Suppressor macrophage (primary cell): ENCODE results near the gene SFTPA2.
"Not testable (repeated sequence)": the region's sequence is repeated elsewhere in the genome, so short reads cannot be mapped to it uniquely, and the experiment has no call there.

Experiments
- DNase-seq, 4 experiments: peaks; one replicate each; pipeline ENCODE4 v3.0.0-alpha.2; 2020 to 2022
- total RNA-seq, 17 experiments: gene quantifications; one replicate each; lab custom pipeline; 2026; ENCODE audit warnings: mixed read lengths in 6 of 17, inconsistent platforms in 3 of 17; lab: John Stamatoyannopoulos, UW

The SFTPA2 gene
- 0 to 1.3 (median 0) reads per million in 17 experiments for total RNA-seq

DNA sequence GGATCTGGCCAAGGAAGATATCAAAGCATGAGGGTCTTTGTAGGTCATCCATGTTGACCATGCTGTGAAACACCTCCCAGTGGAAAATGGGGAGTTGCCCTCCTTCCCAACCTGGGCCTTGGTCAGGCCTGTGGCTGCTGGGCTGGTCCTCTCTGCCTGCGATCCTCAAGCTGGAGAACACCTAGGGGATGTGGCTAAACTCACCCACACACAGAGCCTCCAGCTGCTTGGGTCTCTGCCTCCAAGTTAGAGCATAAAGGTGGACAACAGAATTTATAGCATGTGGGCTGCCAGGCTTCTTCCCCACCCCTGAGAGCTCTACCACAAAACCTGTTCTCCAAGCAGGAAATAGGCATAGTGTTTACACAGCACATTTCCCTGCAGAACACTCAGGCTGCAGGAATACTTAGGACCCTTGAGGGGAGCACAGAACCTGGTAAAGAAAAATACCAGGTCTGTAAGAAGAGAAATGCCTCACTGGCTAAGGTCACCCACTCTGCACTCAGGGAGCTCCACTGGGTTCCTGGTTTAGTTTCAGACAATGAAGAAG is at the start of gene SFTPA2:
SFTPA2 (minus strand) TSS at position 248 of the 550 bp plus-strand sequence. CDS start 924 bp downstream, outside the sequence.
- no peak for DNase-seq

DNA sequence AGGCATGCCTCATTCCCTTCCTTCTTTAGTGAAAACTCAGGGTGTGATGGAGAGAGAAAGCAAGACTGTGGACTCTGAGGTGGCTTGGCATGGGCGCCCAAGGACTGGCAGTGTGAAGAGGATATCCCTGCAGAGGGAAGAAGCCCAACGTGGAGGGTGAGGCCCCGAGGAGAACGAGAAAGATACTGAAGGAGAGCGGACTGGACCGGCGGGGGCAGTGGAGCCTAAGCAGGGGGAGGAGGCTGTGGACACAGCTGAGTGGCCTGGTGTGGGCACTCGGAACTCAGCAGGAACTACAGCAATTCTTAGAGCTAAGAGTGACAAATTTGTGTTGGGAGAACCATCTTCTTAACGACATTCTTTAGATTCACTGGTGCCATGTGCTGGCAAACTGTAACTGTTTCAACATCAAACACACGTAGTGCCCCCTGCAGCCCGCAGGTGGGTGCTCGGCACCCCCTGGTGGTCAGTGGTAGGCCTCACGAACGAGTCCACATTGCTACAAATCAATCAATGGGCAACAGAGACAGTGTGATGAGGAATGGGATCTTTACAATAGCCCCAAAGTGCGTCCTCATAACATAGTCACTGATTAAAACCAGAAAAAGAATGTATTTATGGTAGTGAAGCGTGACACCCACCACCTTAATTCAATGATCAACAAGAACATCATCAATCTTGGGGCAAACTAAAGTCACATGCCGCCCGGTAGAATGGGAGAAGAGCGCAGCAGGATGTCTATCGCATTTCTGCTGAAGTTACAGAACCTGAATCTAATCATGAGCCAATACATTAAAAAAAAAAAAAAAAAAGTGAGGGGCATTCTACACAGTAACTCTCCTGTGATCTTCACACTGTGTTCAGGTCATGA is 48.5 kb upstream of the SFTPA2 start:
- peak; percentile 40 to 71 (median 50) for DNase-seq

DNA sequence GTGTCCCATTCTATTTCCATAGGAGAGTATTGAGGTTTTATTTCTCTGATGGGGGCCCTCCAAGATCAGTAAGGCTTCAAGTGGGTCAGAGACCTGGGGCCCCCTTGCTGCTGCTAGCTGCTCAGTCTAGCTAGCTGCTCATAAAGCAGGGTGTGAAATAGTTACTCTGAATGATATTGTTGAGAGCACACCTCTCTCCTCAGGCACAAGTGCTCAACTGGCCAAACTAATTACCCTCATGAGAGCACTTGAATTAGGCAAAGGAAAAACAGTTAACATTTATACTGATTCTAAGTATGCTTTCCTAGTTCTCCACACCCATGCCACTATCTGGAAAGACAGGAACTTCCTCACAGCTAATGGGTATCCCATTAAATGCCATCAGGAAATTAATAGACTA is 45.1 kb upstream of the SFTPA2 start:
- DNase-seq: no peak

DNA sequence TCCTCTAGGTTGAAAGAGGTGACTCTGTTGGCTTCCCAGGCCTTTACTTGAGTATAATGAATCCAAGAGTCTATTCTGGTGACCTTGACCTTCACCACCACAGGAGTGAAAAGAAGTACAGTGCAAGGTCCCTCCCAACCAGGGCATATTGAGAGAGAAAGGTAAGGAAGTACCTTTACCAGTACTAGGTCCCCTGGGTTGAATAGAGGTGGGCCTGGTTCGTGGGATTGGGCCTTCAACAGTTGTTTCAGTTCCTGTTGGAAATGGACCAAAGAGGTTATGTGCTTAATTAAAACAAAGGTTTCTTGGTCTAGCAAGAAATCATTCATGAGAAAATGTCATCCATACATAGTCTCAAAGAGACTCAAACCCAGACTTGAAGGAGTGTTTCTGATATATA is 44.1 kb upstream of the SFTPA2 start:
- DNase-seq: no peak

DNA sequence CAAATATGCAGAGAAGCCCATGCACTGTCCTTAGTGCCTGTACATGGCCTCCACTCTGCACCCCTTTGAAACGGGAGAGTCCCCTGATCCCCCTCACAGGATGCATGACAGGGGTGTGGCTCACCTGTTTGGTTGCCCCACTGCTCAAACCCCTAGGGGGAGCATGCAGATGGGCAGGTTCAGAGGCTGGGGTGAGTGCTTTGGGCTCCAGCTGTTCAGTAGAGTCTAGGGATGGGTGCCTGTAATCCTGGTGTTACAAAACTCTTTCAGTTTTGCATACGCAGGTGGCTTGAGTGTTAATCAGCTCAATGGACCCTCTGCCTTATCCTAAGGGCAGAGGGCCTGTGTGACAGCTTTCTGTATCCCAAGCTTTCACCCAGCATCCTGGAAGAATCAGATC is 42.7 kb upstream of the SFTPA2 start:
- DNase-seq: no peak

DNA sequence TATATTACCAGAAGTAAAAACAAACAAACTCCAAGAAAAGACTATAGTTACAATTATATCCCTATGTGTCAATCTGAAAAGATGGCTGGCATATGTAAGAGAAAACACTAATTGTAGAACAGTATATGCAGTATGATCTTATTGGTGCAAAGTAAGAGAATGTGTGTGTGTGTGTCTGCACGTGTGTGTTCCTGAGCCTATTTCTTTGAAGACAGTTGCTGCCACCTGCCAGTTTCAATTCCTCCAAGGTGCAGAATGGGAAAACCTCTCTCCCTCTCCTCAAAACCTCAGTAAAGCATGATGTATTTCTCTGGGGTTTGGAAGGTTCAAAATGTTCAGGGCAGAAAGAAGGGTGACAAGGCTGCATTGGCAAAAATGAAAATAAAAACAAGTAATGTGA is 41.7 kb upstream of the SFTPA2 start:
- DNase-seq: no peak

DNA sequence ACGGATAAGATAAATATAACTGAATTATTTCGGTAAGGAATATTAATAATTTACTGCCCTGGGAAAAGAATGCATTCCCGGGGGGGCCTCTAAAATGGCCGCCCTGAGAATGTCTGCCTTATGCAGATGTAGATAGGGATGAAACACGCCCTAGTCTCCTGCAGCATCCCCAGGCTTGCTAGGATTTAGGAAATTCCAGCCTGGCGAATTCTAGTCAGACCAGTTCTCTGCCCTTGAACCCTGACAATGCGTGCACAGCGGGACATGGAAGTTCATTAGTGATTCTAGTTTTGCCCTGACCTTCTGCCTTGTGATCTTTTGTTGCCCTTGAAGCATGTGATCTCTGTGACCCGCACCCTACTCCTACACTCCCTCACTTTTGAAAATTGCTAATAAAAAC is 39.4 kb upstream of the SFTPA2 start:
- not testable (repeated sequence) for DNase-seq

DNA sequence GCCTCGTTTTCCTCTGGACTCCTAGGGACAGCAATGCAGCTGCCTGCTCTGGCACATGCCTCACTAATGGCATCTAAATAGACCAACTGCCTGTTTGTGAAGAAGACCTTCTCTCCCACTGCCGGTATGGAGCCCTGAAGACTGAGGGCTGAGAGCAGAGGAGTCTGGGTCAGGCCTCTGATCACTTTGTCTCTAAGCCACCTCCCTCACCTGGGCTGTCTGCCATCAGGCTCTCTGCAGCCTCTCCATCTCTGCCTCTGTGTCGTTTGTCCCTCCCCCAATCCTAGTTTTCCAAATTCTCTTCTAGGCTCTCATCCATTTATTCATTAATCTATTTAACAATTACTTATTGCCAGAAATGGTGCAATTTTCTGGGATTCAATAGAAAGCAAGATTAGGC is 35.3 kb upstream of the SFTPA2 start:
- no peak for DNase-seq

DNA sequence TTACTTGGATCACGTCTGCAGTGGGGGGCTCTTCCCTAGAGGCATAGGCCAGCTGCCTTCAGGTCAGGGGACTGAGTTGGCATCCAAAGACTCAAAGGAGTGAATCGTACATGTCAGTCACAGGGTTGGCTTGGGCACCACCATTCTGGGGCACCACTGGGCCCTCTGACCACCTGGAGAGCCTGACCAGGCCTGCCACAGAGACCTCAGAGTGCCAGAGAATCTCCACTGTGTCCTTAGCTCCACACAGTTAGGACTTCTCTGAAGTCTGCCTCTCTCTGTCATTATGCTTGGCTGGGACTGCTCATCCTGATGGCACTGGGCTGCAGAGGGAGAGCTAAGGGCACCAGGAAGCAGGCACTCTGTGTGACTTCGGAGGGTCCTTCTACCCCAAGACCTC is 34.4 kb upstream of the SFTPA2 start:
- DNase-seq: not testable (repeated sequence)

DNA sequence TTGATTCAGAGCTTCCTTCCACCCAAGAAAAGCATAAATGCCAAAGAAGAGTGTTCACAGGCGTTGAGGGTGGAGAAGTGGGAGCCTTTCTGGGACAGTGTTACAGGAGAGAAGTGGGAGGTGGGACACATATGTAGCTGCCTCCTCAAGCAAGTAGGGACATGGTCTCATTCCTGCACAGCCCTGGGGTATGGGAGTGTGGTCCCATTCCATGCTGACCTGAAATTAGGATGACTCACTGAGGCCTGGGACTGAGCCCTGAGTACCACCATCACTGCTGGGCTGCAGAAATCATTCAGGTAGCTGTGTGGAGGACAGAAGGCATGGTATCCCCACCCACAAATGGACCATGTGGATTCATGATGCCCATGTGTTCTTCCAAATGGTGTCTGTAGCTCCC is 33.2 kb upstream of the SFTPA2 start:
- no peak for DNase-seq

DNA sequence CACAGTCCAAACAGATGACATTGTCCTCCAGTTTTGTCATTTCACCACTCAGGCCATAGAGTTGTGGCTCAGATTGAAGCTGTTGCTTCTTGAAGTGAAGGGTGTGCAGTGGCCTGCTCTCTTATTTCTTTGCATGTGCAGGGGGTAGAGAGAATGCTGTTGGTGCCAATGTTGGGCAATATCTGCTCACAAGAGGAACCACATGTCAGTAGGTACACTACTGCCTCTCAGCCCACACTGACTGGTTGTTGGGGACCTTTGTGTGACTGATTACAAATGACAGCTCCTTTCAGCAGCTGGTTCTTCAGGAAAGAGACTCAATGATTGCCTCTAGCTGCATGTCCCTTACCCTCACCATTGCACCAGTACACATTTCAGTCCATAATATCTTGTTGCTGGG is 28.6 kb upstream of the SFTPA2 start:
- DNase-seq: peak; percentile 9 to 35 (median 22)

DNA sequence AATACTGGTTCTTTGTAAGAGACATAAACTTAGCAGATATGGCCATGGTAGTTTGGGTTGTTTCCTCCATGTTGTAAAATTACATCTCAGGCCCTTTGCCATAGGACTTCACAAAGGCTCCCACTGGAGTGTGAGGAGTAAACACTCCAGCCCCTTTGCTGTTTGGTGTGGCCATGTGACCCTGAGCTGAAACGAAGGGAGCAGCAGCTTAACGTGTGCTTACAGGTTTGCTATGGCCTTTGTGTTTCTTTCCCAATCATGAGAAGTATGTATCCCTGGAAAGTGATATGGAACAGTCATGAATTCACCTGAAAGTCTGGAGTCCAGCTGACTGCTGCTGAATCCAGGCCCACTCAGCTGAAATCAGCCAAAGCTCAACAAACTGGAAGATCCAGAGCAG is 26.7 kb upstream of the SFTPA2 start:
- no peak for DNase-seq

DNA sequence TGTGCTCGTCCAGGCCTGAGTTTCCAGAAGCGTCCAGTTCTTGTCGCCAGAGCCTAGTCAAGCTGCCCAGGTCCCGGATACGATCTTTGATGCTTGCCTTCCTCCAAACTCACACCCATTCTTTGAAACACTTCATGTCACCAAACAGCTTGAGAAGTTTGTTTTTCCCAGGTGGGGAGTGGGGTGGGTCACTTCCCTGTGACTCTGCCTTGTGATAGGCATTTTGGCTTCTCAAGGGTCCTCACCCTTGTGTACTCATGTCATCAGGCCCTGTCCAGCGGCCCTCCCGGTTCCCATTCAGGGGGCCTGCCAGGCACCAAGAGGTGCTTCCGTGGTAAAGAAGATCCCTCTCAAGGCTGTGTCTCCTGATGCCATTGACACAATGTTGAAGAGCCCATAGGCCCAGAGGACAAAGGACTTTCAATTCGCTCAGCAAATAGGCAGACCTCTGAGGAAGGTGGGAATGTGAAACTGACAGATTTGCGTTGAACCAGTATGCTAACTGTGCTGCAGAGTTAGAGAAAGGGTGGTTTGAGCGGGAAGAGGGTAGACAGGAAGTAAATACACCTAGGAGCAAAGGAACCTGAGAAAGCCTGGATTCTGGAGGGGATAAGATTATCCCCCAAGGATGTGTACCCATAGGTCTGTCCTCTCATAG is 25.8 kb upstream of the SFTPA2 start:
- no peak for DNase-seq

DNA sequence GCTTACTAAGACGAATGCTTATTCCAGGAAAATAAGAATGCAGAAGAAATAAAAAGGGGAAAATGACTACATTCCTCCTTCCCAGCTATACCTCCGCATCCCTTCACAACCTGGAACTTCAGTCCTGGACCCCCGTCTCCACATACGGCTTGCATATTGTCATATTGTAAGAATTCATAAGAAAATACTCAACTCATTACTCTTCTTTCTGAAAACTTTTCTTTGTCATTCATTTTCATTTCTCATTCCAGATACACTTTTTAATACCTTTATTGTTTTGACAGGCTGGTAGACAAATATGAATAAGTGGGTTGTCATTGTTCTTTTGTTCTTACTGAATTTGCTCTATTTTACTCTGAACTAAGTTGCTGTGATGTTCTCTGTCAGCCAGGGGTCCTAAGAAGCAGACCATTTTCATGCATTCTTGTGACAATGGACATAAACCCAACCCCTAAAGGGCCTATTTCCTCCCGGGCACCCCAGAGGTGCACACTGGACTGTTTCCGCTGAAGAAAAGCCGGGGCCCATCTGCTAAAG is 23.3 kb upstream of the SFTPA2 start:
- no peak for DNase-seq

DNA sequence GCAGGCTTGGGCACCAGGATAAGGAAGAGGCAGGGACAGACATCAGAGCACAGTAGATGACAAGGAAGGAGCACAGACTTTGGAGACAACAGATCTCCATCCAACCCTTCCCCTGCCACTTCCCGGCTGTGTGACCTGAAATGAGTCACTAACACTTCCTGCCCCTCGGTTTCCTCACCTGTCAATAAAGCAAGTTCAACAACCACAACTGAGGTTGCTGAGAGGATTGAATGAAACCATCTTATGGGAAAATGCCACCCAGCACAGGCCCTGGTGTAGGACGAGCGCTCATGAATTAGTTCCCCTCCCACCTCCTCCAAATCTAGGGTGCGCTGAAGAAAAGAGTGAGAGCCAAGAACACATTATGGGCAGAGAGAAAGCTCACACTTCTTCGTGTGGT is 22.7 kb upstream of the SFTPA2 start:
- DNase-seq: not testable (repeated sequence)

DNA sequence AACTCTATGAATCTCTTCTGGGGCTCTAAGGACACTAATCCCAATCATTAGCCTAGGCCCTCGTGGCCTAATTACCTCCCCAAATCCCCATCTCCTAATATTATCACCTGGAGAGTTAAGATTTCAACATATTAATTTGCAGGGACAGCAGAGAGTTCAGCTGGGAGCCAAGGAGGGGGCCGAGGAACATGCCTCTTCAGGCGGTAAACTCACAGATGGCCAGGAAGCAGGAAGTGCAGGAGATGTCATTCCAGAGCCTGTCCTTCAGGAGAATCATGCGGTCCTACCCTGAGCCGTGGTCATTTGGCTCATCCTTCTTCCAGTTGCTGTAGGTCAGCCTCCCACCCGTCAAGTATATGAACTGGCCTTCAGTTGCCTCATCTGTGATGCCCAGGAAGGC is 21.9 kb upstream of the SFTPA2 start:
- DNase-seq: no peak

DNA sequence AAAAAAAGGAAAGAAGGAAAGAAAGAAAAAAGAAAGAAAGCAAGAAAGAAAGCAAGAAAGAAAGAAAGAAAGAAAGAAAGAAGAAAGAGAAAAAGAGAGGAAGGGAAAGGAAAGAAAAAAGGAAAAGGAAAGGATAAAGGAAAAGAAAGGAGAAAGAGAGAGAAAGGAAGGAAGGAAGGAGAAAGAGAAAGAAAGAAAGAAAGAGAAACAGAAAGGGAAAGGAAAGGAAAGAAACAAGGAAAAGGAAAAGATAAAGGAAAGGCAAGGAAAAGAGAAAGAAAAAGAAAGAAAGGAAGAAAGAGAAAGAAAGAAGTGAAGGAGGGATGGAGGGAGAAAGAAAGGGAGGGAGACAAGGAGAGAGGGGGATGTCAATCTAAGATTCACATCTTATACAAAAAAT is 20.8 kb upstream of the SFTPA2 start:
- no peak for DNase-seq

DNA sequence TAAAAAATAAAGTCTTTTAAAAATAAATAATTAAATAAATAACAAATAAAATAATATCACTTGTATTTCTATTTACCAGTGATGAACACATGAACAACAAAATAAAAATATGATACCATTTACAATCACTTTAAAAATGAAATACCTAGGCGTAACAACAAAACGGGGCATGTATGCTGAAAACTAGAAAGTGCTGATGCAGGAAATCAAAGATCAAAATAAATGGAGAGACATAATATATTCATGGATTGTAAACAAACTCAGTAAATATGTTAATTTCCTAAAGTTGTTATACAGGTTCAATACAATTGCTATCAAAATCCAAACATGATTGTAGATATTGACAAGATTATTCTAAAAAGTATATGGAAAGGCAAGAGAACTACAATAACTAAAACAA is 19.2 kb upstream of the SFTPA2 start:
- DNase-seq: no peak

DNA sequence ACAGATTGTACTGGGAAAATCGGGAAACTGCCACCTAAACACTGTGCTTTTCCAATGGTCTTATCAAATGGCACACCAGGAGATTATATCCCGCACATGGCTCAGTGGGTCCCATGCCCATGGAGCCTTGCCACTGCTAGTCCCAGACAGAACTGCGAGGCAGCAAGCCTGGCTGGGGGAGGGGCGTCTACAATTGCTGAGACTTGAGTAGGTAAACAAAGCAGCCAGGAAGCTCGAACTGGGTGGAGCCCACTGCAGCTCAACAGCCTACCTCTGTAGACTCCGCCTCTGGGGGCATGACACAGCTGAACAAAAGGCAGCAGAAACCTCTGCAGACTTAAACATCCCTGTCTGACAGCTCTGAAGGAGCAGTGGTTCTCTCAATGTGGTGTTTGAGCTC is 10.4 kb upstream of the SFTPA2 start:
- not testable (repeated sequence) for DNase-seq

DNA sequence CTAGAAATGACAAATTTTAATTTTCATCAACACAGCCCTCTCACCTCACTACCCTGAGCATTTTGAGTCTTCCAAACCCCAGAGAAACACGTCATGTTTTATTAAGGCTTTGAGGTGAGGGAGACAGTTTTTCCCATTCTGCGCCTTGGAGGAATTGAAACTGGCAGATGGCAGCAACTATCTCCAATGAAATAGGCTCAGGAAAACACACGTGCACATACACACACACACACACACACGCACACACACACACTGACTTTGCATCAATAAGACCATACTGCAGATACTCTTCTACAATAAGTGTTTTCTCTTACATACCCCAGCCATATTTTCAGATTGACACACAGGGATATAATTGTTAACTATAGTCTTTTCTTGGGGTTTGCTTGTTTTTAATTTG is 3.2 kb upstream of the SFTPA2 start:
- peak; percentile 13 to 45 (median 22) for DNase-seq

DNA sequence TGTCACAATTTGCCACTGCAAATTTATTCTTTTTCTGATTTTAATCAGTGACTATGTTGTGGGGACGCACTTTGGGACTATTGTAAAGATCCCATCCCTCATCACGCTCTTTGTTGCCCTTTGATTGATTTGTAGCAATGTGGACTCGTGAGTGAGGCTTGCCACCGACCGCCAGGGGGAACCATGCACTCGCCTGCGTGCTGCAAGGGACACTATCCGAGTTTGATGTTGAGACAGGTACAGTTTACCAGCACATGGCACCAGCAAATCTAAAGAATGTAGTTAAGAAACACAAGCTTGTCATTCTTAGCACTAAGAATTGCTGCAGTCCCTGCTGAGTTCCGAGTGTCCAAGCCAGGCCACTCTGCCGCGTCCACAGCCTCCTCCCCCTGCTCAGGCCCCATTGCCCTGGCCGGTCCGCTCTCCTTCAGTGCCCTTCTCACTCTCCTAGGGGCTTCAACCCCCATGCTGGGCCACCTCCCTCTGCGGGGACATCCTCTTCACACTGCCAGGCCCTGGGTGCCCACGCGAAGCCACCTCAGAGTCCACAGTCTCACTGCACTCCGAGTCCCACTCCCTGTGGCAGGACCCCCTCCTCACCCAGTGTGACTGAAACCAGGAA is 2.0 kb upstream of the SFTPA2 start:
- peak; percentile 60 to 84 (median 75) for DNase-seq

DNA sequence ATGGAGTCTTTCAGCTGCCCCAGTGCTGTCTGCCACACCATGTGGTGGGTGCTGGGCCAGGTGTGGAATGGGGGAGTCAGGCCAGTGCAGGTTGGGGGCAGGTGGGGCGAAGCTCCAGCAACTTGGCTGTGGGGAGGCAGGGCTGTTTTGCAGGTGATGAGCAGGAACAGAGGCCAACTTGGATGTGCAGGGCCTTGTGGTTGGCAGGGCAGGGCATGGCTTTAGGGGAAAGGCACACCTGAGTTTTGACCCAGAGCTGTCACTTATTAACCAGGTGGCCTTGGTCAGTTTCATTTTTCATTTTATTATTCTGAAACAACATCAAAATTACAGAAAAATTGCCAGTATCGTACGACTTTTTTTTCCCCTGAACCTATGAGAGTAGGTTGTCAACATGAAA is 1.1 kb upstream of the SFTPA2 start:
- DNase-seq: no peak

DNA sequence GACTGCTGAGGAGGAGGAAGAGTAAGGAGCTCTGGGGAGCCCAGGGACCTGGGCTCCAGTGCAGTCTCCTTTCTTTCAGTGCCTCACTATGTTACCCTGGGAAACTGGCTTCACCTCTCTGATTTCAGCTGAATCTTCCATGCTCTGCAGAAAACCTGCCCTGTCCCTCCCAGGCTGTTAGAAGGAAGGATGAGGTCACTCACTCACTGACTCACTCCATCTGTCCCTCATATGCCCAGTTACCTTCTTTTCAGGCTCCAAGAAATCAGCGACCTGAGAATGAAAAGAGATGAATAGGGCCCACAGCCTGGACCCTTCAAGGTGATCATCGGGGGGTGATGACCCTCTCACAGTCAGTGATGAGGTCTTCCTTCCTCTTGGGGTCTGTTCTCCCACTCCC is 481 bp downstream of the SFTPA2 start:
- DNase-seq: peak in 1 of 4 experiments; percentile 7
